MM.1S (cell line): ENCODE data around the gene FOXN1.

Experiments
- DNase-seq: peaks from one replicate; pipeline ENCODE4 v3.0.0-alpha.2; 2015
- H2AFZ ChIP-seq: fragments of 300-600 bp; sonication (generic); 2 replicates; pipeline ENCODE4 v1.6.0; 2016; ENCODE audit warnings: antibody characterized with exemption, low read length
- H3F3A ChIP-seq: fragments of 300-600 bp; sonication (generic); 2 replicates; pipeline ENCODE4 v1.6.1; 2016; ENCODE audit warnings: mild to moderate bottlenecking, antibody characterized with exemption, low read length, moderate library complexity, mixed read lengths; ENCODE audit not compliant: insufficient read depth
- H3K27ac ChIP-seq: fragments of 300-600 bp; sonication (generic); 2 replicates; pipeline ENCODE4 v1.5.1; 2016; ENCODE audit warnings: mild to moderate bottlenecking, low read length
- H3K27me3 ChIP-seq: fragments of 300-600 bp; sonication (generic); replicated peaks from 2 replicates; pipeline ENCODE4 v1.6.0; 2016; ENCODE audit warnings: low read length; ENCODE audit not compliant: insufficient read depth
- H3K36me3 ChIP-seq: fragments of 300-600 bp; sonication (generic); replicated peaks from 2 replicates; pipeline ENCODE4 v1.6.1; 2016; ENCODE audit warnings: mild to moderate bottlenecking, low read length, mixed read lengths; ENCODE audit not compliant: insufficient read depth
- H3K4me1 ChIP-seq: fragments of 300-600 bp; sonication (generic); 2 replicates; pipeline ENCODE4 v1.6.1; 2016; ENCODE audit warnings: low read length, mixed read lengths
- H3K4me2 ChIP-seq: fragments of 300-600 bp; sonication (generic); 2 replicates; pipeline ENCODE4 v1.6.0; 2016; ENCODE audit warnings: low read depth, low read length
- H3K4me3 ChIP-seq: fragments of 300-600 bp; sonication (generic); 2 replicates; pipeline ENCODE4 v1.5.1; 2016; ENCODE audit warnings: low read length, mixed read lengths
- H3K79me2 ChIP-seq: fragments of 300-600 bp; sonication (generic); 2 replicates; pipeline ENCODE4 v1.6.1; 2016; ENCODE audit warnings: mixed run types, low read length, mixed read lengths
- H3K9ac ChIP-seq: fragments of 300-600 bp; sonication (generic); 2 replicates; pipeline ENCODE4 v1.6.1; 2016; ENCODE audit warnings: low read length, mixed read lengths
- H3K9me2 ChIP-seq: fragments of 300-600 bp; sonication (generic); replicated peaks from 2 replicates; pipeline ENCODE4 v1.6.1; 2016; ENCODE audit warnings: mild to moderate bottlenecking, low read length, mixed read lengths; ENCODE audit not compliant: insufficient read depth
- H3K9me3 ChIP-seq: fragments of 300-600 bp; sonication (generic); replicated peaks from 2 replicates; pipeline ENCODE4 v1.6.1; 2016; ENCODE audit warnings: mild to moderate bottlenecking, low read length, mixed read lengths; ENCODE audit not compliant: insufficient read depth
- H4K20me1 ChIP-seq: fragments of 300-600 bp; sonication (generic); 2 replicates; pipeline ENCODE4 v1.6.1; 2016; ENCODE audit warnings: mild to moderate bottlenecking, low read length, moderate library complexity, mixed read lengths; ENCODE audit not compliant: insufficient read depth
- EZH2 ChIP-seq: fragments of 300-600 bp; sonication (generic); optimal IDR thresholded peaks from 2 replicates; pipeline ENCODE3; 2017; ENCODE audit warnings: low read depth, mild to moderate bottlenecking, antibody characterized with exemption, low read length, mixed read lengths
- EZH2phosphoT487 ChIP-seq: fragments of 300-600 bp; sonication (generic); IDR thresholded peaks from 2 replicates; pipeline ENCODE4 v1.6.1; 2018; ENCODE audit warnings: antibody characterized with exemption, low read length
- TF ChIP-seq, protein P1 (sequence below): fragments of 300-600 bp; sonication (generic); IDR thresholded peaks from 2 replicates; pipeline ENCODE4 v1.5.1; 2016; ENCODE audit warnings: antibody characterized with exemption, low read length, mixed read lengths

The FOXN1 gene

DNA sequence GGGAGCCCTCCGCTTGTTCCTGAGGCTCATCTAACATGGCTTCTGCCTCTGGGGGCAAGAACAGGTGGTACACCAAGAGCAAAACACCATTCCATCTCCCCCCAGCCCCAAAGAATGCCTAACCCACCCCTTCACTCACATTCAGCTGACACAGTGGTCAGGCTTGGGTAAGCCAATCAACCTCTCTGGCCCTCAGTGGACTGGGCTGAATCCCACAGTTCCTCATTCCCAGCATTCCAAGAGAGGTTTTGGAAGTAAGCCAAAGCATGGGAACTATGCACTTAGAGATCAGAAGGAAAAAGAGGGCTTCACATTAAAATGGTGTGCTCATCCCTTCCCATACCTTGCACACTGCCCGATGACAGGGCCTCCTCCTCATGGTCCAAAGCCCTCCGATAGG is 57.3 kb downstream of the FOXN1 start:
- Histone ChIP-seq H3K27ac (no peak overlapping the region), H3K4me2 (no peak overlapping the region), H4K20me1 (no peaks in the 10 kb centered on the region), H3K9me2 (no peaks in the 10 kb centered on the region), H3K4me1 (peaks cover 11% of the 10 kb centered on the region), H3K9me3 (no peaks in the 10 kb centered on the region), H3K4me3 (no peak overlapping the region), H3F3A (0 out of 2 replicates have a peak, but pooled peaks cover 6% of the 10 kb centered on the region), H3K36me3 (no peaks in the 10 kb centered on the region; the same call in none of the 2 replicates), H2AFZ (no peak overlapping the region), H3K79me2 (peaks cover 38% of the 10 kb centered on the region), H3K27me3 (no peaks in the 10 kb centered on the region), H3K9ac (no peak overlapping the region)
- no peak for DNase-seq
- TF ChIP-seq, protein P1, sequence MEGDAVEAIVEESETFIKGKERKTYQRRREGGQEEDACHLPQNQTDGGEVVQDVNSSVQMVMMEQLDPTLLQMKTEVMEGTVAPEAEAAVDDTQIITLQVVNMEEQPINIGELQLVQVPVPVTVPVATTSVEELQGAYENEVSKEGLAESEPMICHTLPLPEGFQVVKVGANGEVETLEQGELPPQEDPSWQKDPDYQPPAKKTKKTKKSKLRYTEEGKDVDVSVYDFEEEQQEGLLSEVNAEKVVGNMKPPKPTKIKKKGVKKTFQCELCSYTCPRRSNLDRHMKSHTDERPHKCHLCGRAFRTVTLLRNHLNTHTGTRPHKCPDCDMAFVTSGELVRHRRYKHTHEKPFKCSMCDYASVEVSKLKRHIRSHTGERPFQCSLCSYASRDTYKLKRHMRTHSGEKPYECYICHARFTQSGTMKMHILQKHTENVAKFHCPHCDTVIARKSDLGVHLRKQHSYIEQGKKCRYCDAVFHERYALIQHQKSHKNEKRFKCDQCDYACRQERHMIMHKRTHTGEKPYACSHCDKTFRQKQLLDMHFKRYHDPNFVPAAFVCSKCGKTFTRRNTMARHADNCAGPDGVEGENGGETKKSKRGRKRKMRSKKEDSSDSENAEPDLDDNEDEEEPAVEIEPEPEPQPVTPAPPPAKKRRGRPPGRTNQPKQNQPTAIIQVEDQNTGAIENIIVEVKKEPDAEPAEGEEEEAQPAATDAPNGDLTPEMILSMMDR: no peak
- no peak for TF ChIP-seq EZH2
- TF ChIP-seq EZH2phosphoT487: no peak

DNA sequence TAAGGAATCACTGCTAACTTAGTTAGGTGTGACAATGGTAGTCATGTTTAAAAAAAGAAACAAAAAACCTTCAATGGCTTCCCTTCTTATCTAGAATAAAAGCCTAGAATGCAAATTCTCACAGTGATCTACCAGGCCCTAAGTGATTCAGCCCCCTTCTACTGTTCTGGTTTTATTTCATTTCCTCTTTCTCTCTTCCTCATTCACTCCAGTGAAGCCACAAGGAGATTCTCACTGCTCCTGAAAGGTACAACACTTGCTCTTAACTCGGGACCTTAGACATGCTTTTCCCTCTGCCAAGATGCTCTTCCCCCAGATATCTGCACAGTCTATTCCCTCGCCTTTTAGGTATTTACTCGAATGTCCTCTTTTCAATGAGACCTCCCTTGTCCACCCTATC is 61.5 kb downstream of the FOXN1 start:
- H3K27me3 ChIP-seq: no peaks in the 10 kb centered on the region
- no peaks in the 10 kb centered on the region for H3K9me3 ChIP-seq
- TF ChIP-seq EZH2: no peak
- TF ChIP-seq, protein P1: no peak
- no peak for TF ChIP-seq EZH2phosphoT487
- H3K4me3 ChIP-seq: no peak overlapping the region
- H4K20me1 ChIP-seq: no peaks in the 10 kb centered on the region; the same call in 1 of the 2 replicates
- 0 out of 2 replicates have a peak, but pooled peaks cover 15% of the 10 kb centered on the region for H3F3A ChIP-seq
- H3K9me2 ChIP-seq: no peaks in the 10 kb centered on the region
- H3K36me3 ChIP-seq: no peaks in the 10 kb centered on the region; the same call in 1 of the 2 replicates
- no peak for DNase-seq
- no peak overlapping the region for H2AFZ ChIP-seq
- peak overlapping the region; percentile 33; the same call in 1 of the 2 replicates for H3K27ac ChIP-seq
- H3K4me2 ChIP-seq: peak overlapping the region; percentile 41; the same call in 1 of the 2 replicates
- peaks cover 26% of the 10 kb centered on the region for H3K4me1 ChIP-seq
- H3K9ac ChIP-seq: no peak overlapping the region
- H3K79me2 ChIP-seq: peaks cover 67% of the 10 kb centered on the region

DNA sequence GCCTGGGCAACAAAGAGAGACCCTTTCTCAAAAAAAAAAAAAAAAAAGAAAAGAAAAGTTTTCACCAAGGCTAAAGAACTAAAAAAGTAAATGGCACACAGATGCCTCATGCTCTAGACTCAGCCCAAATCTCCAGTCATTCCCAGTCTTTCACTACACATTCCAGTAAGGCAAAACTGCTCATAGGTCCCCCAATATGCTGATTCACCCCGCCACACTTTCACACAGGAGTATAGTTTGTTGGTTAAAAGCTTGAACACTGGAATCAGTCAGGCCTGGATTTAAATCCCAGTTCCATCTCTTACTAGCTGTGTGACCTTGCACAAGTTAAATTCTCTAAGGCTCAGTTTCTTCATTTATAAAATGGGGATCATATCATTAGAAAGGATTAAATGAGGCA is 63.3 kb downstream of the FOXN1 start:
- Histone ChIP-seq H2AFZ (no peak overlapping the region), H3K27me3 (no peaks in the 10 kb centered on the region), H3K36me3 (no peaks in the 10 kb centered on the region; the same call in 1 of the 2 replicates), H3F3A (0 out of 2 replicates have a peak, but pooled peaks cover 15% of the 10 kb centered on the region), H3K4me3 (peak overlapping the region; percentile 99; the same call in 1 of the 2 replicates), H3K9ac (no peak overlapping the region), H4K20me1 (no peaks in the 10 kb centered on the region; the same call in 1 of the 2 replicates), H3K9me2 (no peaks in the 10 kb centered on the region), H3K79me2 (peaks cover 61% of the 10 kb centered on the region), H3K27ac (no peak overlapping the region), H3K4me1 (peaks cover 26% of the 10 kb centered on the region), H3K4me2 (peak overlapping the region; percentile 71; the same call in 1 of the 2 replicates), H3K9me3 (no peaks in the 10 kb centered on the region)
- no peak for DNase-seq
- TF ChIP-seq EZH2phosphoT487 (no peak), EZH2 (no peak)
- TF ChIP-seq, protein P1: no peak
